SK-N-MC (cell line): ENCODE measurements around the gene TTC28.
"Not testable (repeated sequence)": the region's sequence is repeated elsewhere in the genome, so short reads cannot be mapped to it uniquely, and the experiment has no call there.

ENCODE experiments used
- EZH2 ChIP-seq: fragments of 200-600 bp; sonication (generic); IDR thresholded peaks from one replicate; pipeline ENCODE4 v1.6.1; 2017; ENCODE audit warnings: antibody characterized with exemption
- FOXP2 ChIP-seq: optimal IDR thresholded peaks from 2 replicates; pipeline ENCODE3; 2011; ENCODE audit warnings: mild to moderate bottlenecking, moderate library complexity; ENCODE audit not compliant: insufficient read depth; ENCODE audit errors: extremely low read length, control extremely low read depth
- POLR2AphosphoS5 ChIP-seq: IDR thresholded peaks from 2 replicates; pipeline ENCODE4 v1.6.1; 2012; ENCODE audit warnings: mild to moderate bottlenecking, low read depth, low read length, borderline replicate concordance

- TF ChIP-seq EZH2, POLR2AphosphoS5, FOXP2: not testable (repeated sequence)
These were observed 150.5 kb downstream of the TTC28 start for GRCh38 chr22:28529144-28529543.
